IMR-90 (cell line): ENCODE data around the gene NAPA. TPM values are rescaled to one million over a fixed set of nuclear protein-coding genes. Genes with fewer than 3 reads are reported as not detected.

Experiments
- ATAC-seq: fragments of 200-7000 bp; cut with Tn5 transposase; 2 replicates; pipeline ENCODE4 v1.9.1; 2020; ENCODE audit warnings: low read depth, mild to moderate bottlenecking, moderate library complexity
- BruUV-seq: library from RNA; stranded (reverse); fragments of 400-500 nt; replicated peaks from 2 replicates; lab custom pipeline; 2021; lab: Mats Ljungman, UMichigan
- CTCF ChIA-PET: fragments of 300-600 bp; formaldehyde crosslinking; extraction: SDS; loops from one replicate; lab custom pipeline; 2021; ENCODE audit warnings: antibody characterized with exemption; lab: Yijun Ruan, JAX
- POLR2A ChIA-PET: fragments of 300-600 bp; sonication (Branson Sonifier 250); formaldehyde crosslinking; loops from one replicate; lab custom pipeline; 2022; ENCODE audit warnings: antibody characterized with exemption; ENCODE audit not compliant: unreplicated experiment; lab: Charles Lee
- DNase-seq: peaks from one replicate; pipeline ENCODE4 v3.0.0; 2013
- H2AFZ ChIP-seq: replicated peaks from 2 replicates; pipeline ENCODE3; 2013; ENCODE audit warnings: low read length, mild to moderate bottlenecking; ENCODE audit not compliant: poor library complexity
- H2AK5ac ChIP-seq: 2 replicates; pipeline ENCODE4 v1.6.1; 2013; ENCODE audit warnings: low read depth, low read length, inconsistent platforms
- H2AK9ac ChIP-seq: replicated peaks from 2 replicates; pipeline ENCODE3; 2013; ENCODE audit warnings: mild to moderate bottlenecking, low read depth, low read length, moderate library complexity; ENCODE audit not compliant: poor library complexity
- H2BK120ac ChIP-seq: 2 replicates; pipeline ENCODE4 v1.6.1; 2013; ENCODE audit warnings: low read depth, low read length, inconsistent platforms
- H2BK15ac ChIP-seq: 3 replicates; pipeline ENCODE4 v1.6.1; 2013; ENCODE audit warnings: low read depth, low read length, inconsistent platforms
- H2BK20ac ChIP-seq: 2 replicates; pipeline ENCODE4 v1.6.1; 2013; ENCODE audit warnings: low read depth, mild to moderate bottlenecking, inconsistent platforms, low read length, moderate library complexity
- H2BK5ac ChIP-seq: 2 replicates; pipeline ENCODE4 v1.6.1; 2013; ENCODE audit warnings: mild to moderate bottlenecking, low read depth, low read length, inconsistent platforms; ENCODE audit not compliant: poor library complexity, severe bottlenecking
- H3K14ac ChIP-seq: replicated peaks from 2 replicates; pipeline ENCODE4 v1.6.1; 2013; ENCODE audit warnings: low read depth, low read length, inconsistent platforms
- H3K18ac ChIP-seq: 2 replicates; pipeline ENCODE4 v1.6.1; 2013; ENCODE audit warnings: low read depth, low read length, control low read depth
- H3K23ac ChIP-seq: 2 replicates; pipeline ENCODE4 v1.6.1; 2013; ENCODE audit warnings: low read depth, low read length, inconsistent platforms
- H3K27ac ChIP-seq: 2 replicates; pipeline ENCODE4 v1.5.1; 2013; ENCODE audit warnings: mild to moderate bottlenecking, control low read depth, low read length; ENCODE audit not compliant: insufficient read depth
- H3K27me3 ChIP-seq: 2 replicates; pipeline ENCODE4 v1.6.1; 2013; ENCODE audit warnings: low read length; ENCODE audit not compliant: control insufficient read depth, insufficient read depth
- H3K36me3 ChIP-seq: 2 replicates; pipeline ENCODE4 v1.6.1; 2013; ENCODE audit warnings: low read length, mixed read lengths; ENCODE audit not compliant: control insufficient read depth, insufficient read depth
- H3K4ac ChIP-seq: 2 replicates; pipeline ENCODE4 v1.6.1; 2013; ENCODE audit warnings: low read depth, low read length, inconsistent platforms
- H3K4me1 ChIP-seq: 2 replicates; pipeline ENCODE4 v1.6.1; 2013; ENCODE audit warnings: low read length, mixed read lengths; ENCODE audit not compliant: control insufficient read depth, insufficient read depth
- H3K4me2 ChIP-seq: 2 replicates; pipeline ENCODE4 v1.6.1; 2013; ENCODE audit warnings: low read depth, mild to moderate bottlenecking, control low read depth, low read length, moderate library complexity
- H3K4me3 ChIP-seq: 2 replicates; pipeline ENCODE4 v1.5.1; 2013; ENCODE audit warnings: low read depth, mild to moderate bottlenecking, control low read depth, low read length, moderate library complexity; ENCODE audit not compliant: insufficient read depth
- H3K56ac ChIP-seq: 2 replicates; pipeline ENCODE4 v1.6.1; 2013; ENCODE audit warnings: low read length, inconsistent platforms; ENCODE audit not compliant: insufficient read depth; ENCODE audit errors: extremely low read depth
- H3K79me1 ChIP-seq, 2 experiments: 2 replicates each; pipeline ENCODE4 v1.6.1; 2013; ENCODE audit warnings: low read length in 2 of 2, inconsistent platforms in 1 of 2, low read depth in 1 of 2
- H3K9ac ChIP-seq: 2 replicates; pipeline ENCODE4 v1.6.1; 2013; ENCODE audit warnings: low read depth, low read length, control low read depth
- H3K9me1 ChIP-seq: 2 replicates; pipeline ENCODE4 v1.6.1; 2013; ENCODE audit warnings: low read length, inconsistent platforms; ENCODE audit not compliant: insufficient read depth
- H3K9me3 ChIP-seq: 2 replicates; pipeline ENCODE4 v1.6.1; 2013; ENCODE audit warnings: low read length; ENCODE audit not compliant: control insufficient read depth, insufficient read depth
- H4K20me1 ChIP-seq: 2 replicates; pipeline ENCODE4 v1.6.1; 2013; ENCODE audit warnings: low read length, inconsistent platforms; ENCODE audit not compliant: insufficient read depth
- H4K5ac ChIP-seq: 2 replicates; pipeline ENCODE4 v1.6.1; 2013; ENCODE audit warnings: mild to moderate bottlenecking, low read depth, low read length, control low read depth
- H4K8ac ChIP-seq, 2 experiments: 2 replicates each; pipeline ENCODE4 v1.6.1; 2013; ENCODE audit warnings: low read depth in 2 of 2, low read length in 2 of 2, control low read depth in 1 of 2, inconsistent platforms in 1 of 2
- H4K91ac ChIP-seq: 2 replicates; pipeline ENCODE4 v1.6.1; 2013; ENCODE audit warnings: low read depth, low read length, inconsistent platforms; ENCODE audit not compliant: insufficient read depth
- BHLHE40 ChIP-seq: fragments of 150-350 bp; IDR thresholded peaks from 2 replicates; pipeline ENCODE4 v1.6.1; 2016; ENCODE audit warnings: mild to moderate bottlenecking, low read depth, low read length
- RAD21 ChIP-seq: IDR thresholded peaks from 2 replicates; pipeline ENCODE4 v1.6.1; 2012; ENCODE audit warnings: low read length, improper control_type of control experiment
- RFX5 ChIP-seq: IDR thresholded peaks from 2 replicates; pipeline ENCODE4 v1.8.0; 2012; ENCODE audit warnings: low read depth, mild to moderate bottlenecking, low read length, moderate library complexity
- USF2 ChIP-seq: fragments of 150-350 bp; IDR thresholded peaks from 2 replicates; pipeline ENCODE4 v1.6.1; 2017; ENCODE audit warnings: mild to moderate bottlenecking, antibody characterized with exemption, low read length, low read depth
- WGBS, 2 experiments: methylation state at CpG; one replicate each; pipeline versions ENCODE4 v1.1.5 to v1.1.7; 2013; ENCODE audit warnings: missing lambda C conversion rate in 2 of 2; ENCODE audit not compliant: insufficient read length in 1 of 2; ENCODE audit errors: extremely low coverage in 2 of 2; 5-methylcytosine and 5-hydroxymethylcytosine counted together
- dilution Hi-C: fragments of 300-500 bp; cut with HindIII; formaldehyde crosslinking; loops from one replicate; pipeline ENCODE4 v1.14.3; 2018; ENCODE audit warnings: low sequenced_read_pairs; ENCODE audit not compliant: unreplicated experiment
- in situ Hi-C: fragments of 300-500 bp; cut with MboI; formaldehyde crosslinking; loops from 3 replicates; pipeline ENCODE4 v1.14.3; 2019; ENCODE audit warnings: low sequenced_read_pairs, inconsistent platforms, mixed read lengths
- intact Hi-C: fragments of 100-400 bp; cut with micrococcal nuclease; formaldehyde crosslinking; loops from 2 replicates; pipeline ENCODE4 v1.10.0; 2022
- polyA plus RNA-seq, 3 experiments: library from polyadenylated mRNA; depleted of rRNA; stranded (reverse); fragments of >200 nt; gene quantifications; 2 replicates each; pipeline ENCODE4 v1.2.3, GENCODE V29; 2012; ENCODE audit warnings: low replicate concordance in 1 of 3
- total RNA-seq: library from RNA; depleted of rRNA; stranded (reverse); fragments of >200 nt; gene quantifications from 2 replicates; pipeline ENCODE4 v1.2.3, GENCODE V29; 2012

Gene NAPA
- total and polyA plus RNA-seq, 2 of the 4 experiments (the other 2 are of a cell fraction), result 76.4 to 126 TPM

DNA sequence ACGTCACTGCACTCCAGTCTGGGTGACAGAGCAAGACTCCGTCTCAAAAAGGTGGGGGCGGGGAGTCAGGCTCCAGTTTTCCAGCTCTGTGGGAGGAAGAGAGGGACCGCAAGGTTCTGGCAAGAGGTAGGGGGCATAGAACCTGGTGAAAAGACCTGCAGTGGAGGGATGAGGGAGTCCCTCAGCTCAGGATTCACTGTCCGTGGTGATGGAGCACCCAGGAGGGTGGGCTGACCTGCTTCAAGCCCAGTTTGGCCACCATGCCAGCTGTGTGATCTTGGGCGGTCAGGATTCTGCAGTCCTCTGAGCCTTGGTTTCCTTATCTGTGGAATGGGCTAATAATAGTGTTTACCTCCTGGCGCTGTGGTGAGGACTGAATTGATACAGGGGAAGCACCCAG, 64.4 kb downstream of the NAPA start:
- no peak overlapping the region for H2AK5ac ChIP-seq
- dilution Hi-C loops (no loop called here), intact Hi-C loops (no loop called here), in situ Hi-C loops (no loop called here)
- no peak overlapping the region for H3K23ac ChIP-seq
- no peak overlapping the region for H3K56ac ChIP-seq
- H3K14ac ChIP-seq, result no peak overlapping the region
- no peak overlapping the region for H2BK5ac ChIP-seq
- H3K9ac ChIP-seq, result no peak overlapping the region
- H3K27ac ChIP-seq, result no peak overlapping the region
- H2BK120ac ChIP-seq, result no peak overlapping the region
- DNase-seq (no peak), ATAC-seq (no peak)
- H2AFZ ChIP-seq, result no peak overlapping the region
- CTCF ChIA-PET, result interaction anchor here (0.7 kb wide), 1 partner anchor 33 kb away, joined by 5 read pairs; the partner anchor contains the start of gene KPTN
- no peaks in the 10 kb centered on the region for H4K20me1 ChIP-seq
- no peak overlapping the region for H2AK9ac ChIP-seq
- no peak overlapping the region for H4K8ac ChIP-seq
- 37% methylated on average over 3 of the region's 7 CpGs; no CpG with 5 or more reads in 1 of the 2 experiments for WGBS, 2 experiments
- H4K91ac ChIP-seq, result no peak overlapping the region
- H3K4me2 ChIP-seq, result no peak overlapping the region
- H3K79me1 ChIP-seq, result no peaks in the 10 kb centered on the region
- H3K4me1 ChIP-seq, result peaks cover 2% of the 10 kb centered on the region; the same call in 1 of the 2 replicates
- no peak overlapping the region for H2BK15ac ChIP-seq
- no TSS peak for BruUV-seq
- POLR2A ChIA-PET, result no interaction called here
- no peak overlapping the region for H3K18ac ChIP-seq
- H4K5ac ChIP-seq, result no peak overlapping the region
- TF ChIP-seq USF2 (no peak), RFX5 (no peak), BHLHE40 (no peak), RAD21 (no peak)
- no peak overlapping the region for H2BK20ac ChIP-seq
- no peak overlapping the region for H3K4ac ChIP-seq
- H3K4me3 ChIP-seq, result no peak overlapping the region
- H3K36me3 ChIP-seq, result no peaks in the 10 kb centered on the region
- H3K9me3 ChIP-seq, result peaks cover 15% of the 10 kb centered on the region
- H3K27me3 ChIP-seq, result peaks cover 54% of the 10 kb centered on the region
- no peaks in the 10 kb centered on the region for H3K9me1 ChIP-seq
